ENCODE results near the gene KLHDC8B.

The KLHDC8B gene

DNA sequence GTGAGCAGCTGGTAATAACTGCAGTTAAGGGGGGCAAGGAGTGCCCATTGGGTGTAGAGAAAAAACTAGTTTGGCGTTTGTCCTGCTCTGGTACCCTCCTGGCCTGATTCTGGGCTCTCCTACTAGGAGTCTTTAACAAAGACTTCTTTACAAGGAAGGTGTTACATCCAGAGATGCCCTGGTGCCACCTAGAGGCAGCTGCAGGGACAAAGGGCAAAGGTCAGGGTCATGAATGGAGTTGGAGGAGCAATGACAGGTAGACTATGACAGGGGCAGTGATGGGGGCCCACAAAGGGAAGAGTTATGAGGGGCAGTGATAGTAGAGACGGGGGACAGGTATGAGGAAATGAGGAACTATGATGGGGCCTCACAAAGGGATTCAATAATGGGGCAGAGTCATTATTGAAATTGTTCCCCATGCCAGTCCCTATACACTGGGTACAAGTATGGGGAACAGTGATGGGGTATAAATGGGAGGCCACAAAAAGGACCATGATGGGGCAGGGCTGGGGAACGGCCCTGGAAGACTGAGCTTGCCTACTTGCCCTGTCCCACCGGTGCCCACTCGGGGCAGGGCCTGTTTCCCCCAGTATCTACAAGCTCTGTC is 13.2 kb upstream of the KLHDC8B start:
- DNase-seq (ENCODE audit: low read depth in 2 of 2, low spot score in 1 of 2) = peak; percentile 20 to 25

DNA sequence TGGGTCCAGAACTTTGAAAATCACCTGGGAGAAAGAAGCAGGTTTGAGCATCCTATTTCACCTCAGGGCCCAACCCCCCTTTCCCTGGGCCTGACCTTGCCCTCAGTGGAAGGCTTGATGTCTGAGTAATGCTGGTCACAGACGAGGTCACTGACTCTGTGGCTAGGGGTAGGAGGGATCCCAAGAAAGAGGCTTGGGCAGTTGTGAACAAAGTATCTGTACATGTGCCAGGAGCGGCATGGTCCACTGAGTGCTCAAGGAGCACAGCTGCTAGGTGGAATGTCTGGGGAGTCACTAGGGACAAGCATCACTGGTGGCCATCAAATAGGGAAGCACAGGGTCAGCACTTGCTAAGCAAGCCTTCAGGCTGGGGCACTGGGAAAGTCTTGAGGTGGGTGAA is 12.6 kb upstream of the KLHDC8B start:
- DNase-seq (ENCODE audit: low read depth in 2 of 2, low spot score in 1 of 2) = no peak

DNA sequence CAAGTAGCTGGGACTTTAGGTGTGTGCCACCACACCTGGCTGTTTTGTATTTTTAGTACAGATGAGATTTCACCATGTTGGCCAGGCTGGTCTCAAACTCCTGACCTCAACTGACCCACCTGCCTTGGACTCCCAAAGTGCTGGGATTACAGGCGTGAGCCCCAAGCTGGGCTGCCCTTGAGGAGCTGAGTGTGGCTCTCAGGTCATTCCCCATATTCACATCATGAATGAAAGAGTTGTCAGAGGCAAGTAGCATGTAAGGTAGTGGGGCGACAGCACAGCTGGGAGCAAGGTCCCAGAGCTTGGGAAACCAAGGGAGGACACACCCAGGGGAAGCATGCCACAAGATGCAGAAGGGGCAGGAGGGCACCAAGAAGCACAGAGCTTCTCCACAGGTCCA is 10.2 kb upstream of the KLHDC8B start:
- DNase-seq (ENCODE audit: low read depth in 2 of 2, low spot score in 1 of 2) = no peak

DNA sequence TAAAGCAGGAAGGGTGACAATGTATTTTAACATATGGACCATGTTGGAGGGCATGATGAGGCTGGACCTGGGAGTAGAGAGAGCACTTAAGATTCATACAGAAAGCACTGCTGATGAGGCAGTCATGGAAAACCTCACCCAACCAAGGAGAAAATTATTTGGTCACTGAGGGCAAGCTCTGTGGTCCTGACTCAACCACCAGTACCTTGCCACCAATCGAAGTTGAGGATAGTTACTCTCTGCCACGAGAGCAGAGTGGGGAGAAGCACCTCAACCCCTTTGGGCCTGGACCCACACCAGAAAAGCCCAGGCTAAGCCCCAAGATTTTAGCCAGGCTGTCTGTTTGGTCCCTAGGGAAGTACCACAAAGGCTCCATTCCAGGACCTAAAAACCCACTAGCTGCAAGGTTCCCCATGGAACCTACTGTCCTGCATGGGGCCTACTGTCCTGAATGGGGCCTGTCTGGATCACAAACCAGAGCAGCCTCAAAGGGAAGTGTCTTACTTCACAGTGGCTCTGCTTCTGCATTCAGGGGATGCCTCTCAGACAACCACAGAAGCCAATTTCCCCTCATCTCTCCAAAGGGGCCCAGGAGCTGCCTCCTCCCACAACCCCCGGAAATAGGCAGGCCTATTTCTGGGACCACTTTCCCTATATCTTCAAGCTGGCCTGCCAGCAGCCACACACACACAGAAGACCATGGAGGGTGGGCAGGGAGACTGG is 9.4 kb upstream of the KLHDC8B start:
- DNase-seq (ENCODE audit: low read depth in 2 of 2, low spot score in 1 of 2) = no peak

GRCh38 chr3:49162751-49163419 is 8.5 kb upstream of the KLHDC8B start:
- DNase-seq (ENCODE audit: low read depth in 2 of 2, low spot score in 1 of 2) = no peak

DNA sequence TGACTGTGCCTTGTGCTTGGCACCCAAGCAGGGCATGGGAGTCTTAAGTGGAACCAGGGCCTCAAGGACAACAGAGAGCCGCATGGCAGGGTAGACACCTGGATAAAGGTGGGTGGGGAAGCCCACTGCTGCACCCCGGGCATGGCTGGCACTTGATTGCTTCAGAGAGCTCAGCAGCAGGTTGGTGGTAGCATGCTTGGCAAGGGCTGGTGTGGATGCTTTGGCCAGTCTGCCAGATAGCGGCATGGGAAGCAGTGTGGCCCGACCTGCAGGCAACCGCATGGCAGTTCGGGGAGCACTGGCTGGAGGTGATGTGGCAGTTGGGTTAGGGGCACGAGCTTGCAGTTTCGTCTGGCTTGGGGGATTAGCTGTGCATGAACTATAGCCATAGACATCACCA is 7.8 kb upstream of the KLHDC8B start:
- DNase-seq (ENCODE audit: low read depth in 2 of 2, low spot score in 1 of 2) = no peak

DNA sequence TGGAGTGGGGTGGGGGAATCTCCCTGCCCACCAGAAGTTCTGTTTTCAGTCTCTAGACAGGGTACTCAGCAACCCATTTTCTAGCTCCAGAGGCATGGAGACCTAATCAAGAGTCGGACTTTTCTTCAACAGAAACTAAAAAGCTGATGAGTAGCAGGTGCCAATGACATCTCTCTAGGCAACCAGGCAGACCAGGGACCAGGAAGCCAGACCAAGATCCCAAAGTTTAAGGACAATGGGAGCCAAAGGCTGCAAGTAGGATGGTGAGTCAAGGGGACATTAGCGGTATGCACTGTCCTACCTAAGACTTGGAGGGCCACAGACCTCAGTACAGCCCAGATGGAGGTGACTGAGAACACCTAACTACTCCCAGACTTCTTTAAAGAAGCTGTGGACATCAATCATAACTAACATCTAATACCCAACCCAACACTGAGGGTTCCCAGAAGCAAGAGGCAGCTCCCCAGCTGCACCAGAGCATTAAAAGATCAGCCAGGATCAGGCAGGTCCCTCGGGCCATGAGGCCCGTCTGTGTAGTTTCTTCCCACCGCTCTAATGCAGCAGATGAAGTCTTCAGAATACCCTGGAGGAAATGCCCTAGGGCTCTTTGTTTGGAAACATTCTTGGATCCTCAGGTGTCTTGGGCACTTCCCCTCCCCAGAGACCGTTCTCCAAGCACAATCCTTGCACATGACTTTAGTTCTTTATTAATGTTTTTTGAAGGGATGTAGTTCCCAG is 6.2 kb upstream of the KLHDC8B start:
- DNase-seq (ENCODE audit: low read depth in 2 of 2, low spot score in 1 of 2) = no peak

GRCh38 chr3:49165771-49166751 is 5.3 kb upstream of the KLHDC8B start, which contains the start of gene CCDC71:
CCDC71 (minus strand) TSS chr3:49166331; CDS start chr3:49164208, 2,123 bp downstream.
- DNase-seq (ENCODE audit: low read depth in 2 of 2, low spot score in 1 of 2) = peak; percentile 35 to 61

GRCh38 chr3:49166752-49167556 is 4.4 kb upstream of the KLHDC8B start:
- no peak for DNase-seq (ENCODE audit: low read depth in 2 of 2, low spot score in 1 of 2)

DNA sequence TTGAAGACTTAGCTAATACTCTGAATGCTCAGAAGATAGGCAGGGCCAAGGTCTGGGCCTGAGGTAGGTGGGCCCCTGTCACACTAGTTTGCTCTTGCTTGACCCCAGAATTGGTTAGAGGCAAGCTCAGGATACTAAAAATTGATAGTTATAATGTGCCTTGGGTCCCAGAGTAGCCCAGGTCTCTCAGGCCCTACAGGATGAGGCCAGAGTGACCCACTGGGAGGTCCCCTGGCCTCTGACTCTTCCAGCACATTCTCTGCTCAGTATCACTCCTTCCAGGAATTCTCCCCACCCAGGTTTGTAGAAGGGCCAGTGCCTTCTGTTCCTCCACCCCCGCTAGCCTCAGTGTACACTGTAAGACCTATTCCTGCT is 667 bp upstream of the KLHDC8B start:
- no peak for DNase-seq (ENCODE audit: low read depth in 2 of 2, low spot score in 1 of 2)

DNA sequence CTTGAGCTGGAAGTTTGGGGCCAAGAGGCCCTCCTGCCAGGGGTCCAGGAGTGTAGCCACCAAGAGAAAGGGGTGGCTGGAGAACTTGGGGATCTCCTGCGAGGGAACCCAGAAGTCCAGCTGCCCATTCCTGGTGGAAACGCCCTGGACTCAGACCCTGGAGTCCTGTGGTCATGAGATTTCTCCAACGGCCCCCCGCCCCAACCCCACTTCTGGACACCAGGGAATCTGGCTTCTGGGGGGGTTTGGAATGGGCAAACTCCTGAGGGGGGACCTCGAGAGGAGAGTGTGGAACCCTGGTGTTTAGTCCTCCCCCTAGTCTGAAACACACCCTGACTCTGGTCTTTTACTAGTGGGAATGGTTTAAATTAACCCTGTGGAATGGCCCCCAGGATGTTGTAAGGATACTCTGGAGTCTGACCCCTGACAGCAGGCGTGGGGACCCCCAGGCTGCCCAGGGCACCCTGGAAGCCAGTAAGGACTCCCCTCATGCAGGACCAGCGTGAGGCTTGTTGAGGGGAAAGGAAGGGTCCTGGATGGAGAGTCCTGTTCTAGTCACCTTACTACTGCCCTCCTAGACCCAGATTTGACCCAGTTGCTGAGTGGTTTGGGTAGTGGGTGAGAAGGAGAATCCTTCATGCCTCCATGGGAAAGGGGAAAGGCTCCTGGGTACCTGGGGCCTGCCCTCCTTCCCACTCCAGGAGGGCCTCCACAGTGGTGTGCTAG is 540 bp downstream of the KLHDC8B start:
- no peak for DNase-seq (ENCODE audit: low read depth in 2 of 2, low spot score in 1 of 2)

DNA sequence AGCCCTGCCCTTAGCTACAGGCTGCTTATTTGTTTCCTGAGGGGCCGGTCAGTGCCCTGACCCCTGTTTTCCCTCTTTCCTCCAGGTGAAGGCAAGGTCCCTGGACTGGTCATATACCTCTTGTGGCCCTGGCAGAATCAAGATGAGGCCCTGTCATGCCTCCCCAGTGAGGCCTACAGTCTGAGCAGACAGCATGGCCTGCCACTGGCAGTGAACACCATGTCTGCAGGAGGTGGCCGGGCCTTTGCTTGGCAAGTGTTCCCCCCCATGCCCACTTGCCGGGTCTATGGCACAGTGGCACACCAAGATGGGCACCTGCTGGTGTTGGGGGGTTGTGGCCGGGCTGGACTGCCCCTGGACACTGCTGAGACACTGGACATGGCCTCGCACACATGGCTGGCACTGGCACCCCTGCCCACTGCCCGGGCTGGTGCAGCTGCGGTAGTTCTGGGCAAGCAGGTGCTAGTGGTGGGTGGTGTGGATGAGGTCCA is 1.2 kb downstream of the KLHDC8B start:
- no peak for DNase-seq (ENCODE audit: low read depth in 2 of 2, low spot score in 1 of 2)

- DNase-seq (ENCODE audit: low read depth in 2 of 2, low spot score in 1 of 2) = no peak
Observed at GRCh38 chr3:49173116-49173791, 1.9 kb downstream of the KLHDC8B start.

DNA sequence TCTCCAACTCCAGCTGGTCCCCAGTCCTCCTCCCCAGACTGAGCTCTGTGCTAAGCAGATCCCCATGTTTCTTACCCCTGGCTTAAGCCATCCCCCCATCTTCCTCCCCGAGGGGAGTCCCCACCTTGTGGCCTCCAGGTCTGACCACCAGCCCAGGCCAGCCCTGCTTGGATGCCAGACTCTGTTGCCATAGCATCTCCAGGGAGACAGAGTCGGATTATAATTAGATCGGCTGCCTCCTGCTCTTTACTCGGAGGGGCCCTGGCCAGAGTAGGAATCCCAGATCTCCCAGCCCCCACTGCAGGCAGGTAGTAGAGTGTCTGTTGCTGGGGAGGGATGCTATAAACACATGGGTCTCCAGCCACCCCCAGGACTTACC is 2.4 kb downstream of the KLHDC8B start:
- no peak for DNase-seq (ENCODE audit: low read depth in 2 of 2, low spot score in 1 of 2)

GRCh38 chr3:49174397-49174985 is 3.1 kb downstream of the KLHDC8B start:
- DNase-seq (ENCODE audit: low read depth in 2 of 2, low spot score in 1 of 2) = no peak

- no peak for DNase-seq (ENCODE audit: low read depth in 2 of 2, low spot score in 1 of 2)
Observed at GRCh38 chr3:49175530-49175929, 4.1 kb downstream of the KLHDC8B start.

GRCh38 chr3:49177073-49177472 is 5.7 kb downstream of the KLHDC8B start:
- no peak for DNase-seq (ENCODE audit: low read depth in 2 of 2, low spot score in 1 of 2)

DNA sequence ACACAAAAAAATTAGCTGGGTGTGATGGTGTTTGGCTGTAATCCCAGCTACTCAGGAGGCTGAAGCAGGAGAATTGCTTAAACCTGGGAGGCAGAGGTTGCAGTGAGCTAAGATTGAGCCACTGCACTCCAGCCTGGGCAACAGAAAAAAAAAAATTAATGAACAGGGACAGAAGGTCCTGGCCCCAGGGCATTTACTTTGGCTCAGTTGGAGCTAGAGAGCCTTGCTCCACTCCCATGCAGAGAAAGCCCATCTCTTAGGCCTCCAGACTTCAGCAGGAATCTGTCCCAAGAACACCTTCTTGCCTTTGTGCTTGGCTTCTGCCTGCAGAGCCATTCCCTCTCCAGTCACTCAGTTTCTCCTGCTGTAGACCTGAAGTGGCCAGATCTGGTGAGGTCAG is 8.7 kb downstream of the KLHDC8B start:
- DNase-seq (ENCODE audit: low read depth in 2 of 2, low spot score in 1 of 2) = no peak
